Head of caudate nucleus (tissue), 42 donors: ENCODE measurements around the gene CNFN.
"Not testable (repeated sequence)": the region's sequence is repeated elsewhere in the genome, so short reads cannot be mapped to it uniquely, and the experiment has no call there.

Source experiments
- DNase-seq, 42 donors: peaks; one replicate each; pipeline versions ENCODE4 v3.0.0 to v3.0.0-alpha.2; 2020 to 2021; ENCODE audit warnings: mixed read lengths in 7 of 42
- intact Hi-C: fragments of 100-400 bp; cut with DNase I; formaldehyde crosslinking; loops from one replicate; pipeline ENCODE4 v1.15.0; 2022

Gene CNFN

GRCh38 chr19:42360787-42361544 lies 29.1 kb downstream of the CNFN start:
- intact Hi-C loops = no loop called here
- no peak for DNase-seq

GRCh38 chr19:42357290-42357689 lies 32.8 kb downstream of the CNFN start:
- intact Hi-C loops = no loop called here
- DNase-seq = no peak

- intact Hi-C loops = no loop called here
- no peak for DNase-seq
Observed at GRCh38 chr19:42356686-42357085, 33.4 kb downstream of the CNFN start.

- DNase-seq = no peak
- intact Hi-C loops = no loop called here
Observed at GRCh38 chr19:42355896-42356295, 34.2 kb downstream of the CNFN start.

- DNase-seq = no peak
- intact Hi-C loops = no loop called here
Observed at GRCh38 chr19:42353341-42354015, 36.6 kb downstream of the CNFN start.

- DNase-seq = peak; percentile 54 to 98 (median 82)
Observed at GRCh38 chr19:42352301-42353259, 37.5 kb downstream of the CNFN start.

GRCh38 chr19:42351079-42351735 lies 38.9 kb downstream of the CNFN start:
- intact Hi-C loops = no loop called here
- no peak for DNase-seq

More at GRCh38 chr19:42352301-42353259, 37.5 kb downstream of the CNFN start:
- intact Hi-C loops = no loop called here

GRCh38 chr19:42350417-42350816 lies 39.7 kb downstream of the CNFN start:
- intact Hi-C loops = no loop called here
- no peak for DNase-seq

- intact Hi-C loops = no loop called here
- DNase-seq = no peak
Observed at GRCh38 chr19:42349378-42350107, 40.6 kb downstream of the CNFN start.

GRCh38 chr19:42348211-42348610 lies 41.9 kb downstream of the CNFN start:
- DNase-seq = no peak
- intact Hi-C loops = no loop called here

- DNase-seq = no peak
- intact Hi-C loops = no loop called here
Observed at GRCh38 chr19:42345191-42345812, 44.8 kb downstream of the CNFN start.

GRCh38 chr19:42344336-42344893 lies 45.7 kb downstream of the CNFN start:
- no peak for DNase-seq
- intact Hi-C loops = no loop called here

- intact Hi-C loops = no loop called here
- no peak for DNase-seq
Observed at GRCh38 chr19:42343344-42344110, 46.6 kb downstream of the CNFN start.

GRCh38 chr19:42339922-42340321 lies 50.2 kb downstream of the CNFN start:
- DNase-seq, intact Hi-C loops: not testable (repeated sequence)

GRCh38 chr19:42339126-42339860 lies 50.8 kb downstream of the CNFN start:
- intact Hi-C loops = not testable (repeated sequence)

More at GRCh38 chr19:42339126-42339860, 50.8 kb downstream of the CNFN start:
- not testable (repeated sequence) for DNase-seq
